DND-41 (cell line): ENCODE data around the gene OTUD1.
A peak's percentile ranks its signal among the peaks of the same experiment; 100 is the strongest.

Experiments
- ATAC-seq: fragments of 200-7000 bp; cut with Tn5 transposase; 3 replicates; pipeline ENCODE4 v1.9.1; 2021; ENCODE audit warnings: low read depth; ENCODE audit not compliant: insufficient read depth
- DNase-seq: peaks from one replicate; pipeline ENCODE4 v3.0.0-alpha.2; 2020
- H2AFZ ChIP-seq: 2 replicates; pipeline ENCODE4 v1.6.0; 2012; ENCODE audit warnings: low read depth, low read length
- H3K27ac ChIP-seq: 2 replicates; pipeline ENCODE4 v1.5.1; 2012; ENCODE audit warnings: low read length, inconsistent platforms
- H3K27me3 ChIP-seq: fragments of 200-600 bp; sonication (generic); 2 replicates; pipeline ENCODE4 v1.6.0; 2012; ENCODE audit warnings: low read length, mild to moderate bottlenecking, inconsistent platforms; ENCODE audit not compliant: insufficient read depth, poor library complexity
- H3K36me3 ChIP-seq: 2 replicates; pipeline ENCODE4 v1.5.1; 2012; ENCODE audit warnings: low read length, inconsistent platforms; ENCODE audit not compliant: insufficient read depth
- H3K4me1 ChIP-seq: 2 replicates; pipeline ENCODE4 v1.5.1; 2012; ENCODE audit warnings: mild to moderate bottlenecking, low read length; ENCODE audit not compliant: insufficient read depth
- H3K4me2 ChIP-seq: 2 replicates; pipeline ENCODE4 v1.6.0; 2012; ENCODE audit warnings: mild to moderate bottlenecking, moderate library complexity, low read length, inconsistent platforms; ENCODE audit not compliant: insufficient read depth
- H3K4me3 ChIP-seq, 2 experiments: fragments of 200-600 bp in 1 of 2; shearing (Covaris generic) in 1 of 2; 2 replicates each; pipeline ENCODE4 v1.5.1; 2012 to 2016; ENCODE audit warnings: inconsistent platforms in 2 of 2, low read length in 2 of 2, mild to moderate bottlenecking in 2 of 2, low read depth in 1 of 2, moderate library complexity in 1 of 2
- H3K79me2 ChIP-seq: 2 replicates; pipeline ENCODE4 v1.6.0; 2012; ENCODE audit warnings: low read length, inconsistent platforms; ENCODE audit not compliant: insufficient read depth
- H3K9ac ChIP-seq: 2 replicates; pipeline ENCODE4 v1.6.0; 2012; ENCODE audit warnings: low read depth, mild to moderate bottlenecking, inconsistent platforms, low read length, moderate library complexity
- H3K9me3 ChIP-seq: 2 replicates; pipeline ENCODE4 v1.5.1; 2012; ENCODE audit warnings: low read length, moderate library complexity, mild to moderate bottlenecking, inconsistent platforms; ENCODE audit not compliant: insufficient read depth, severe bottlenecking
- H4K20me1 ChIP-seq: 2 replicates; pipeline ENCODE4 v1.6.0; 2012; ENCODE audit warnings: low read length; ENCODE audit not compliant: insufficient read depth
- EZH2 ChIP-seq: IDR thresholded peaks from 3 replicates; pipeline ENCODE4 v1.6.1; 2012; ENCODE audit warnings: borderline replicate concordance, low read depth, mild to moderate bottlenecking, moderate library complexity, low read length, inconsistent platforms; ENCODE audit not compliant: severe bottlenecking
- TF ChIP-seq, protein P1 (sequence below): IDR thresholded peaks from 2 replicates; pipeline ENCODE4 v1.5.1; 2012; ENCODE audit warnings: borderline replicate concordance, low read length, moderate library complexity, mild to moderate bottlenecking; ENCODE audit not compliant: poor library complexity, severe bottlenecking; ENCODE audit errors: extremely low read depth

OTUD1 gene

DNA sequence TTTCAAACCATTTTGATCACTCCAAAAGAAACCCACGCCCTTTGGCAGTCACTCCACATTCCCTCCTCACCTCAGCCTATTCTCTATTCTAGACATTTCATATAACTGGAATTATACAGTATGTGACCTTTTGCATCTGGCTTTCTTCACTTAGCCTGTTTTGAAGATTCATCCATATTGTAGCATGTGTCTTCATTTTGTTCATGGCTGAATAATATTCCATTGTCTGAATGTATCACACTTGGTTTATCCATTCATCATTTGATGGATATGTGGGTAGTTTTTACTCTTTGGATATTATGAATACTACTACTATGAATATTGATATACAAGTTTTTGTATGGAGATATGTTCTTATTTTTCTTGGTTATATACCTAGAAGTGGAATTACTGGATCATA is 3.5 kb upstream of the OTUD1 start:
- Histone ChIP-seq H3K4me1 (peaks cover 11% of the 10 kb centered on the region), H3K4me2 (no peak overlapping the region)

DNA sequence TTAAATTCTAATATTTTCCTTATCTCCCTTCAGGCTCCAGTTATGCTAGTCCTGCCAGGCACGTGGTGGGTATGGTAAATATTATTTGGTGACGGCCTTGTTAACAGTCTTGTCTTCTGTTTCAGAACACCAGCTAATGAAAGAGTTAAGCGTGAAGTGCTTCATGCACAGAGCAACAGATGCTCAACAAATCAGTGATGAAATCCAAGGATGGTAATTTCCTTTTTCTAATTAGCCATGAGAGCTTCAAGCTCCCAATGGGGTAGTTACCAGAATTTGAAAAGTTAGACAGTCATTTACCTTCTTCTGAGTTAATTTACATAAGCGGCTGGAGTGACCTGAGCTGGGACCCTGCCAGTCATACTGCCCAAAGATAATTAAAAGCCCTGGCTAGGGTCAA is 1.9 kb upstream of the OTUD1 start:
- no peaks in the 10 kb centered on the region for H3K27me3 ChIP-seq
- H3K79me2 ChIP-seq: peaks cover 23% of the 10 kb centered on the region
- no peak overlapping the region for H3K9ac ChIP-seq
- no peak for TF ChIP-seq EZH2
- TF ChIP-seq, protein P1, sequence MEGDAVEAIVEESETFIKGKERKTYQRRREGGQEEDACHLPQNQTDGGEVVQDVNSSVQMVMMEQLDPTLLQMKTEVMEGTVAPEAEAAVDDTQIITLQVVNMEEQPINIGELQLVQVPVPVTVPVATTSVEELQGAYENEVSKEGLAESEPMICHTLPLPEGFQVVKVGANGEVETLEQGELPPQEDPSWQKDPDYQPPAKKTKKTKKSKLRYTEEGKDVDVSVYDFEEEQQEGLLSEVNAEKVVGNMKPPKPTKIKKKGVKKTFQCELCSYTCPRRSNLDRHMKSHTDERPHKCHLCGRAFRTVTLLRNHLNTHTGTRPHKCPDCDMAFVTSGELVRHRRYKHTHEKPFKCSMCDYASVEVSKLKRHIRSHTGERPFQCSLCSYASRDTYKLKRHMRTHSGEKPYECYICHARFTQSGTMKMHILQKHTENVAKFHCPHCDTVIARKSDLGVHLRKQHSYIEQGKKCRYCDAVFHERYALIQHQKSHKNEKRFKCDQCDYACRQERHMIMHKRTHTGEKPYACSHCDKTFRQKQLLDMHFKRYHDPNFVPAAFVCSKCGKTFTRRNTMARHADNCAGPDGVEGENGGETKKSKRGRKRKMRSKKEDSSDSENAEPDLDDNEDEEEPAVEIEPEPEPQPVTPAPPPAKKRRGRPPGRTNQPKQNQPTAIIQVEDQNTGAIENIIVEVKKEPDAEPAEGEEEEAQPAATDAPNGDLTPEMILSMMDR: no peak
- ATAC-seq: no peak
- H4K20me1 ChIP-seq: no peaks in the 10 kb centered on the region
- no peak overlapping the region for H3K4me3 ChIP-seq
- H2AFZ ChIP-seq: no peak overlapping the region
- no peak overlapping the region for H3K4me2 ChIP-seq
- no peak overlapping the region for H3K27ac ChIP-seq
- H3K9me3 ChIP-seq: no peaks in the 10 kb centered on the region
- peaks cover 6% of the 10 kb centered on the region; the same call in 1 of the 2 replicates for H3K36me3 ChIP-seq
- no peak for DNase-seq
- H3K4me1 ChIP-seq: peaks cover 27% of the 10 kb centered on the region

More for the DNA sequence above, 3.5 kb upstream of the OTUD1 start:
- Histone ChIP-seq H2AFZ (no peak overlapping the region), H3K27me3 (no peaks in the 10 kb centered on the region), H3K36me3 (peaks cover 4% of the 10 kb centered on the region; the same call in 1 of the 2 replicates), H4K20me1 (no peaks in the 10 kb centered on the region), H3K4me3 (no peak overlapping the region), H3K9me3 (no peaks in the 10 kb centered on the region), H3K27ac (no peak overlapping the region), H3K79me2 (peaks cover 7% of the 10 kb centered on the region), H3K9ac (no peak overlapping the region)
- TF ChIP-seq, protein P1: no peak
- no peak for TF ChIP-seq EZH2
- ATAC-seq (no peak), DNase-seq (no peak)

DNA sequence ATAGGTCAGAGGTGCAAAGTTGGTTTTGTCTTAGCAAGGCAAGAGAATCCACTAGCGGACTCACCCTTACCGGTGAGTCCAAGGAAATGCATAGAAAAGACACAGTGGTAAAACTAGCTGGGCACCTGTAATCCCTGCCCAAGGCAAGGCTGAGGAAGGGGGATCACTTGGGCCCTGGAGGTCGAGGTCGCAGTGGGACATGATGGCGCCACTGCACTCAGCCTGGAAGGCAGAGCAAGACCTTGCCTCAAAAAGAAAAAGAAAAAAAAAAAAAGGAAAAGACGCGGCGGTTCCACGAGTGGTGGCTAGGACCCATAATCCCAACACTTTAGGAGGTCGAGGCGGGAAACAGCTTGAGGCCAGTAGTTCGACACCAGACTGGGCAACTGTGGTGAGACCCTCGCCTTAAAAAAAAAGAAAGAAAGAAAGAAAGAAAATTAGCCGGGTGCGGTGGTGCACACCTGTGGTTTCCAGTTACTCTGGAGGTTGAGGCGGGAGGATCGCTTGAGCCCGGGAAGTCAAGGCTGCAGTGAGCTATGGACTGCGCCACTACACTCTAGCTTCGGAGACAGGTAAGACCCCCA is 820 bp upstream of the OTUD1 start:
- ATAC-seq: 0 out of 3 replicates have a peak, but pooled peaks have one; percentile 0
- Histone ChIP-seq H3K79me2 (peaks cover 29% of the 10 kb centered on the region), H3K9ac (peak overlapping the region; percentile 85), H3K27ac (peak overlapping the region; percentile 71), H3K4me3 (peak overlapping the region in 1 of 2 experiments; percentile 66; a peak in 2 of 4 replicates), H3K9me3 (no peaks in the 10 kb centered on the region), H4K20me1 (0 out of 2 replicates have a peak, but pooled peaks cover 3% of the 10 kb centered on the region), H3K36me3 (peaks cover 13% of the 10 kb centered on the region), H3K4me2 (peak overlapping the region; percentile 83), H3K27me3 (no peaks in the 10 kb centered on the region), H3K4me1 (peaks cover 38% of the 10 kb centered on the region), H2AFZ (peak overlapping the region; percentile 98)
- no peak for DNase-seq
- TF ChIP-seq, protein P1: no peak
- no peak for TF ChIP-seq EZH2
